HG03354 (cell line): ENCODE data around the gene RARRES2.

Experiments
- ATAC-seq: cut with Tn5 transposase; IDR thresholded peaks from one replicate; pipeline ENCODE4 v1.9.1; 2021; ENCODE audit warnings: mild to moderate bottlenecking; ENCODE audit not compliant: unreplicated experiment, poor library complexity, severe bottlenecking

RARRES2 gene

DNA sequence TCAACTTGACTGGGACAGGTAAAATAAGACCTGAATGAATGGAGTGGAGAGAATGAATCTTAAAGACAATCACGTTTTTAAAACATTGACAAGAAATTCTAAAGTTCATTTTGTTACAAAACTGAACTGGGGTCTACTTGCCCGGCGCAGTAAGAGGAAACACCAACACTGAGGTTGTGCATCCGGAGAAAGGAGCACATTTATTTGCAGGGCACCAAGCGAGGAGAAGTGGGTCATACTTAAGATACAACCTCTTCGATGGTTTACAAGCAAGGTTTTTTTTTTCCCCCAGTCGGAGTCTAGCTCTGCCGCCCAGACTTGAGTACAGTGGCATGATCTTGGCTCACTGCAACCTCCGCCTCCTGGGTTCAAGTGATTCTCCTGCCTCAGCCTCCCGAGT lies 23.8 kb upstream of the RARRES2 start:
- ATAC-seq, result no peak

DNA sequence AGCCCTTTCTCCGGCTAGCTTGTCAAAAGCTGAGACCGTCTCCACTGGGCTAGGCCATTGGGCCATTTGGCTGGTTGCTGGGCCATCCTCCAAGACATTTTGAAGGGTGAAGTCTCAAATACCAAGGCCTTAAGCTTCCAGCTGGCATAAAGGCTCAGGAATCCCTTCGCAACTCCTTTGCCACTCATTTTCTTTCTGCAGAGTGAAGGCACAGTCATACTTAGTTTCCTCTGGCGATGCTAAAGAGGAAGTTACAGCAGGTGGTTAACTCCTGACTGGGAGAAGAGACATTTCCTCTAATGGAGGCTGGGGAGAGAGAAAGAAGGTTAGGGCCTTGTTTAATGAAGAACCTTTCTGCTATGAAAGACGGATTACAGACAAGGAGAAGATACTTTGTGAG lies 22.4 kb upstream of the RARRES2 start:
- ATAC-seq, result peak; percentile 25

DNA sequence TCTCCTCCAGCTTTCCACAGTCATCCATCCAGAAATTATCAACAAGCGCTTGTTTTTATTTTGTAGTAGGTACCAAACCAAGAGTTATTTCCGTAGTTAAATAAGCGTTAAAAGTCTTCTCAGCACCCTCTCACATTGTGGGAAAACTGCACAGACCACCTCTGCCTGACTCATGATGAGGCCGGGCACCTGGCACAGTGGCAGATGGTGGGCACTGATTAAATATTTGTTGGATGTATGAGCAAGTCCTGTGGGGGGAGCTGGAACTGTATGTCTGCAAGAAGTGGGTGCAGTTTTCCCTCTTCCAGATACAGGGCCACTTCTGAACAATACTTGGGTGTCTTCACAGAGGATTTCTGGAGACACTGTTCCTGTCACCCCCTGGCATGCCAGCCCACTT lies 21.9 kb upstream of the RARRES2 start:
- ATAC-seq, result no peak

DNA sequence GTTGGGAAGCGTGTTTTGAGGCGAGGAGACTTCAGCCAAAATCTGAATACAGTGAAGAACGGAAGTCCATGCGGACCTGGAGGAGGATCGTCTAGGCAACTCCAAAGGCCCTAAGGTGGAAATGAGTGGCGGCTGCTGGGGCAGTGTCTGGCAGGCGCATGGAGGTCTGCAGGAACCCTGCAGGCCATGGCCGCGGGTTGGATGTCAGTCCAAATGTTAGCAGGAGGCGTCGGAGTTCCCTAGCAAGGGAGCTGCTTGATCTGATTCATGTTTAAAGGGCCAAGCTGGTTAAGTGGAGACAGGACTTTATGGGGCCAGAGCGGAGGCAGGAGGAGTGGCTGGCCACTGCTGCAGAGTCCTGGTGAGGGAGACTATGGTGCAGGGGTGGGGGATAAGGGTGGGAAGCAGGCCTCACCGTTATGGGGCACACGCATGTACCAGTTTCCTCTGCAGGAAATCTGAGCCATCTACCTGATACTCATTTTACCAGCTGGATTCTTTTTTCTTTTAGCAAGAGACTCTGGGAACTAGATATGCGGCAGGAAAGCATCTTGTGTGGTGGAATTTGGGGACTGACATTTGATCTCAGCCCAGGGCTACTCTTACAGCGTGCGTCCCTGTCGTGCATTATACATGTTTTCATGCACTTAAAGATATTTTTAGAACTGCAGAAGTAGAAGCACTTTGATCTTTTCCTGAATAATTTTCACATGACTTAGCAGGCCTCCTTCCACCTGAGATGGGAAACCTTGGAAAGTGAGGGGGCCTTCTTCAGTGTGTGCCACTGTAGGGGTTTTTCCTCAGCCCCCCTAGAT lies 20.6 kb upstream of the RARRES2 start:
- no peak for ATAC-seq

DNA sequence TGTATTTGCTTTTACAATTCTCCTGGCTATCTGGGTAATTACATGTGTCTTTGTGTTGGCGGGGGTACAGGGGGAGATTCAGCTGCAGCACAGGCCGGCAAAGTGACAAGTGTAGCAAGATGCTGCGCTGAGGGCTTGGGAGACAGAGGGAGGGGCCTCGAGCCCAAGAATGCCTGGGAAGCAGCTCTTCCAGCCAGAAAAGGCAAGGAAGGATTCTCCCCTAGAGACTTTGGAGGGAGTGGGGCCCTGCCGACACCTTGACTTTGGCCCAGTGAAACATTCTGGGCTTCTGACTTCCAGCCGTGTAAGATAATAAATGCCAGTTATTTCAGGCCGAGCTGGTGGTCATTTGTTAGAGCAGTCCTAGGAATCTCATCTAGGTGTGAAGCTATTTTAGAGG lies 20.0 kb upstream of the RARRES2 start:
- no peak for ATAC-seq

DNA sequence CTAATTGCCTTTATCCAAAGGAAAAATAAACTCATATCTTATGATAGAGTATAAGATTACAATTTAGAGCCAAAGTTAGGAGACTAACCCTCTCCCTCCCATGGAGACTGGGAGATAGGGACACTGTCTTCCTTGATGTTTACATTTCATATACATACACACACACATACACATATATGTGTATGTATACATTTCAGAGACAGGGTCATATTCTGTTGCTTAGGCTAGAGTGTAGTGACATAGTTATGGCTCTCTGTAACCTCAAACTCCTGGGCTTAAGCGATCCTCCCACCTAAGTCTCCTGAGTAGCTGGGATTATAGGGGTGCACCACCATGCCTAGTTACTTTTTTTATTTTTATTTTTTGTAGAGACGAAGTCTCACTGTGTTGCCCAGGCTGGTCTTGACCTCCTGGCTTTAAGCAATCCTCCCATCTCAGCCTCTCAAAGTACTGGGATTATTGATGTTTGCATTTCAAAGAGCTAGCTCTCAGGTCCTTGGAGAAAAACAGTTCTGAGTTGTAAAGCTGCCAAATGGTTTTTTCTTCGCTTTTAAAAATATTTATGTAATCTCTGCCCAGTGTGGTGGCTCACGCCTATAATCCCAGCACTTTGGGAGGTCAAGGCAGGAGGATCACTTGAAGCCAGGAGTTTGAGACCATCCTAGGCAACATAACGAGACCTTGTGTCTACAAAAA lies 19.1 kb upstream of the RARRES2 start:
- no peak for ATAC-seq

DNA sequence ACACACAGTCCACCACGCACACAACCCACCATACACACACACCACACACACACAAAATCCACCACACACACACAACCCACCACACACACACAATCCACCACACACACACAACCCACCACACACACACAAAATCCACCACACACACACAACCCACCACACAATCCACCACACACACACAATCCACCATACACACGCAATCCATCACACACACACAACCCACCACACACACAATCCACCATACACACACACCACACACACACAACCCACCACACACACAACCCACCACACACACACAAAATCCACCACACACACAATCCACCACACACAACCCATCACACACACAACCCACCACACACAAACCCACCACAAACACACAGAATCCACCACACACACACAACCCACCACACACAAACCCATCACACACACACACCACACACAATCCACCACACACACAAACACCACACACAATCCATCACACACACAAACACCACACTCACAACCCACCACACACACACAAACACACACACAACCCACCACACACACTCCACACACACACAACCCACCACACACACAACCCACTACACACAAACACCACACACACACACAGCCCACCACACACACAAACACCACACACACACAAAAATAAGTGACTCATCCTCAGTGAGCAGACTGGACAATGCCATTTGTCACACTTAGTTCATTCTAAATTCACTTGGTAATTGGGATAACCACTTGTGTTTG lies 18.4 kb upstream of the RARRES2 start:
- ATAC-seq, result no peak

DNA sequence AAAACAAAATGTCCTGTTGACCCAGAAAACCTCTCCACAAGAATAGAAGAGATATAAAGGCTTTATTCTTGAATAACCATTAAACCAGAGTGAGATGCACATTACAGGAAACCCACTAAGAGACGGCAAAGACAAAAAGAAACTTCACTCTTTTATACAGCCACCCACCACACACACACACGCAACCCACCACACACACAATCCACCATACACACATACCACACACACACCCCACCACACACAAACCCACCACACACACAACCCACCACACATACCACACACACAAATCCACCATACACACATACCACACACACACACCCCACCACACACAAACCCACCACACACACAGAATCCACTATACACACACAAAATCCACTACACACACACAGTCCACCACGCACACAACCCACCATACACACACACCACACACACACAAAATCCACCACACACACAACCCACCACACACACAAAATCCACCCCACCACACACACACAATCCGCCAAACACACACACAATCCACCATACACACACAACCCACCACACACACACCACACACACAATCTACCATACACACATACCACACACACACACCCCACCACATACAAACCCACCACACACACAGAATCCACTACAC lies 17.7 kb upstream of the RARRES2 start:
- ATAC-seq, result no peak

DNA sequence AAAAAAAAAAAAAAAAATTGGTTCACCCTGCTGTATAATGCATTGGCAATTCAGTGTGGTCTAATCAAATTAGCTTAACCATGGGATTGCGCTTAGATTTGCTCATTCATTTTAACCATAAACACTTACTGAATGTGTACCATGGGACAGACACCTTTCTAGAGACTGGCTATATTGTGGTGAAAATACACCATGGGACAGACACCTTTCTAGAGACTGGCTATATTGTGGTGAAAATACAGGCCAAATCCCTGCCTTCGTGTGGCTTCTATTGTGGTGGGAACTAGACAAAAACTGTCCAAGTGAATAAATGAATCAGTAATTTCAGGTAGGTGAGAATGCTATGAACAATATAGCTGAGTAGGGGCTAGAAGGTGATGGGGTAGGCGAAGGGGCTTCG lies 17.0 kb upstream of the RARRES2 start:
- ATAC-seq, result no peak

DNA sequence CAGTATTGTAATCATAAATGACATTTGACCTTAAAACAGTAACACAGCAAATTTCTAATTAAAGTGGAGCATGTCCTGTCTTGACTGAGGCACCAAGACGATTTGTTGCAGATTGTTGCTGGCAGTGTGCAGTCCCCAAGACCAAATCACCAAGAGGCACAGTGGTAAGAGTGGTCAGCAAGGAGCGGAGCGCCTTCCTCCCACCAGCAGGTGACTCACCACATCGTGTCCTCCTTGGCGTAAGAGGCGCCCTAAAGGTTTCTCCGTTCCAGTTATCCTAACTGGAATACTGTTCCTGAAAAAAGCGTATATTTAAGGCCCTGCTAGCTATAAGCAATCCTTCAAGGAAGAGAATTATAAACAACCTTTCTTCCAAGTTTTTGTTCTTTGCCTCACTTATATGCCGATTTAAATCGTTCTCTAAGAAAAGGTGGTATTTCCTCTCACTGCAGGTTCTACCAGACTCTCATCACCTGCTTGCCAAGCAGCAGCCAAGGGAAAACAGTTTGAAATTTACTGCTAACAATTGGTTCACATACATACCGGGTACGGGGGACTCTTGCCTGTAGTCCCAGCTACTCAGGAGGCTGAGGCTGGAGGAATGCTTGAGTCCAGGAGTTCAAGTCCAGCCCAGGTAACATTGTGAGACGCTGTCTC lies 16.5 kb upstream of the RARRES2 start:
- peak; percentile 26 for ATAC-seq

DNA sequence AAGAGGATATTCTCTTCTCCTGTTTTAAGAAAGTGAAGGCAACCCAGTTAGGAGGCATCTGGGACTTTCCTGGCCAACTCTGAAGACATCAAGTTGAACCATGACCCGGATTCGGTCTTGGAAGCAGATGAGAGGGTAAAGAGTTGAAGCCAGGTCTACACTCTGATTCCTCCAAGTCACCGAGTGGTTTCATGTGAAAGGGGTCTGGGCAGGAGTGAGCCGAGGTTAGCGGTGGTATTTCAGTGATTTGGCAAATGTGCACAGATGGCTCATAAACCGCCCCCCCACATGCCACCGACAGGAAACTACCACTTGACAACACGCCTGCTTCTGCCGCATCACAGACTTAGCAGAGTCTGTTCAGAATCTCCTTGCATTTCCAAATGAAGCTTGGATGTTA lies 15.8 kb upstream of the RARRES2 start:
- ATAC-seq, result peak; percentile 77

DNA sequence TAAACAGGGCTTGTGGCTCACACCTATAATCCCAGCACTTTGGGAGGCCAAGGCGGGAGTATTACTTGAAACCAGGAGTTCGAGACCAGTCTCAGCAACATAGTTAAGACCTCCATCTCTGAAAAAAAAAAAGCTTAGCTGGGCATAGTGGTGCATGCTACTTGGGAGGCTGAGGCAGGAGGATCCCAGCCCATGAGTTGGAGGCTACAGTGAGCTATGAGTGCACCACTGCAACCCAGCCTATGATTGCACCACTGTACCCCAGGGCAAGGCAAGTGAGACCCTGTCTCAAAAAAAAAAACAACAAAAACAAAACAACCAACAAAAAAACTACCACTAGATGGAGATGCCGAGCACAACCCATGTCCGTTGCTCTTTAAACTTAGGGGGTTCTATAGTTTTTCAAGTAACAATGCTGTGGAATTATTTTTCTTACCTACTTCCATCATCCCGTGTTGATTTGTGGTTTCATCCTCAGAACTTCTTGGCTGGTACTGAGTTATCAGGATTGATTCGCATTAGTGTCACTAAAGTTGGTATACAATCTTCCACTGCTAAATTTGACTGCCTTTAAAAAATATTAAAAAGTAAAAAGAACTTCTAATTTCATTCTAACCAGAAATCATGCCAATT lies 15.0 kb upstream of the RARRES2 start:
- ATAC-seq, result peak; percentile 35

DNA sequence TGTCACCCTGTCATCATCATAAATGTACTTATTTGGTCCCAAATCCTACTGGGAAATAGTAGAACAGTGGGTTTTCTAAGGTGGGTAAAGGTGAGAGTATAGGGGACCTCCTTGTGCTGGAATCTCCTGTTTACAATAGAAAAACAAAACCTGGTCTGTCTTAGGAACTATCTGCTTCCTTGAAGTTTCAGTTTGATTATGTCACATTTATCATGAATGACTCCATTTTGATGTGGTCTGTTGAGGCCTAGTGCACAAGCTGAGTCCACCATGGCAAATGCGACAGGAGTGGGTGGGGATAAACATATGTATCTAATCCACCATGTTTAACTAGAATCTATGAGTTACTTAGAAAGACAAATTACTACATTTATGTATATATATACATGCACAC lies 14.2 kb upstream of the RARRES2 start:
- ATAC-seq, result no peak

DNA sequence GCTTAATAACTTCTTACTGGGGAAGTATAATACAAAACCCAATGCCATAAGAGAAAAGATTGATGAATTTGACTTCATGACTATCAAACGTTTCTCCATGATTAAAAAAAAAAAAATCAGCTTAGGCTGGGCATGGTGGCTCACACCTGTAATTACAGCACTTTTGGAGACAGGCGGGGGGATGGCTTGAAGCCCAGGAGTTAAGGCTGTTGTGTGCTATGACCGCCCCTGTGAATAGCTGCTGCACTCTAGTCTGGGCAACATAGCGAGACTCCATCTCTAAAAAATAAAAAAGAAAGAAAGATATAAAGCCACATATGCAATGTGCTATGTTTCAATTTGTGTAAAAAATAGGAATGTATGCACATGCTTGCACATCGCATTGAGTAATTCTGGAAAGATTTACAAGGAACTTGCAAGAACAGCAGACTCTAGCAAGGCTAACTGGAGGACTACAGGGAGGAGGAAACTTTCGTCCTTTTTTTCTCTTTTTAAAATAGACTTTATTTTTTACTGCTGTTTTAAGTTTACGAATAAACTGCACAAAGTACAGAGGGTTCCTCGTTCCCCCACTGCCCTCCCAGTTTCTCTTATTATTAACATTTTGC lies 10.3 kb upstream of the RARRES2 start:
- no peak for ATAC-seq

DNA sequence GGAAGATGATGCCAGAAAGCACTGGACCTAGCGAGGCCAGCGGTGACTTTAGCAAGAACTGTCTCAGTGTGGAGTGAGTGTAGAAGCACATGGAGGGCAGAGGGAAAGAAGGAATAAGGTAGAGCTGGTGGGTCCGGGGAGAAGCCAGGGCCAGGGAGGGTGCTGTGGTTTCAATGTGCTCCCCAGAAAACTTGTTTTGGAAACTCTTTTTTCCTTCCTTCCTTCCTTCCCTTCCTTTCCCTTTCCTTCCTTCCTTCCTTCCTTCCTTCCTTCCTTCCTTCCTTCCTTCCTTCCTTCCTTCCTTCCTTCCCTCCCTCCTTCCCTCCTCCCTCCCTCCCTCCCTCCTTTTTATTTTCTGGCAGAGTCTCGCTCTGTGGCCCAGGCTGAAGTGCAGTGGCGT lies 5.5 kb upstream of the RARRES2 start:
- no peak for ATAC-seq

DNA sequence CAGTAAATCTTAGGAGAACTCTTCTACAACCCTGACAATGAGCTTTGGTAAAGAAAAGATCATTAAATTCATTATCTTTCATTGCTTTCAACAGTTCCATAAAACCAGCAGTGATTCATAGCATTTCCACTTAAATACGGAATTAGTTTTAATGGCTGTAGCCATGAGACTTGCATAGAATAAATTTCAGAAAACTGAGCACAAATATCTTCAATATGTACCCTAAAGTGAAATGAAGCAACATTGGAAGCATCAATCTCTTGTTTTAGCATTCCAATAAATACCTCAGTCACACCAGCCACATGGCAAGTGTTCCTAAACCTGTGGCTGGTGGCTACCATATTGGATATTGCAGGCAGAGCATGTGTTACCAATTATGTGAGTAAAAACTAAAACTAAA lies 3.6 kb upstream of the RARRES2 start:
- no peak for ATAC-seq

DNA sequence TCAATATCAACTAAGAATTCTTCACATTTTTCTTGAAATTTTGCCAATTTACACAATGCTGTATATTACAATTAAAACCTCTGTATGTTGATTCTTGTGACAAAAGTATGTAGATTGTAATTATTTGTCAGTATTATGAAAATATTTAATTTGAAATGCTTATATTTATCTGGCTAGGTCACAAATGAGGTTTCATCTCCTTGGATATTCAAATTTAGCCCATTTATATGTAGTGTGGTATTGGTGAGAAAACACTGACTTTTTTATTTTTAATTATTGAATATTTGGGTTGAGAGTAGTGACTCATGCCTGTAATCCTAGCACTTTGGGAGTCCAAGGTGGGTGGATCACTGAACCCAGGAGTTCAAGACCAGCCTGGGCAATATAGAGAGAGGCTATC lies 2.9 kb upstream of the RARRES2 start:
- no peak for ATAC-seq

DNA sequence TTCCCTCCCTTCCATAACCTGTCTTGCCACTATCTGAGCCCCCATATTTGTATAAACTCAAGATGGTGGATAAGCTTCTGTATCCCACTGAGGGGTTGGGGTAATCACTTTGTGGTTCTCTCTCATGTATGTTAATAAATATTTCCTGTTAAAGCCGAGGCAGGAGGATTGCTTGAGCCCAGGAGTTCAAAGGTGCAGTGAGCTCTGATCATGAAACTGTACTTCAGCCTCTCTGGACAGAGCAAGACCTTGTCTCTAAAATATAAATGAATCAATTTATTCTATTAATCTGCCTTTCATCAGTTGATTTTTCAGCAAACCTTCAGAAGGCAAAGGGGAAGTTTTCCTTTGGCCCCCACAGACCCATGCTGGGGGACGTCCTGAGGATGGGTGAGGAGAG lies 1.8 kb upstream of the RARRES2 start:
- no peak for ATAC-seq

DNA sequence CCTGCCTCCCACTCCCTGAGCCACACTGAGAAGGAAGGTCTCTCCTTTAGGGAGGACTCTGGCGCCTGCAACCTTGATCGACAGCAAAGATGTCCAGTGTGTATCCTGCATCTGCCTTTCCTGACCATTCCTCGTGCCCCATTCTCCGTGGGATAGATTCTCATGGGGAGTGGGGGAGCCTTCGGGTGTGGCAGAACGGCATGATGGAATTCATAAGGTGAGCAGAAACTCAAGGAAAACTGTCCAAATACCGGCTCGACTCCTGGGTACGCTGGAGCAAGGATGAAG lies 636 bp upstream of the RARRES2 start:
- no peak for ATAC-seq
